HEK293 (cell line): ENCODE results near the gene RELB.

Experiments used
- CTCF ChIA-PET: fragments of 350-600 bp; formaldehyde crosslinking; extraction: SDS; loops from one replicate; lab custom pipeline; 2021; ENCODE audit warnings: antibody characterized with exemption; lab: Yijun Ruan, JAX
- POLR2A ChIA-PET: fragments of 300-600 bp; formaldehyde crosslinking; extraction: SDS; loops from one replicate; lab custom pipeline; 2020; ENCODE audit warnings: antibody characterized with exemption, inconsistent platforms; lab: Yijun Ruan, JAX
- H3K27ac ChIP-seq: fragments of 200-500 bp; sonication (Bioruptor generic); 2 replicates; pipeline ENCODE4 v1.5.1; 2014; ENCODE audit warnings: low read depth, low read length, control low read depth, inconsistent platforms; ENCODE audit errors: extremely low read depth
- H3K36me3 ChIP-seq, 2 experiments: fragments of 200-500 bp in 1 of 2; sonication (Bioruptor generic) in 1 of 2; 1 replicate in 1 of 2; 2 replicates in 1 of 2; pipeline ENCODE4 v1.5.1; 2014 to 2017; ENCODE audit warnings: inconsistent platforms in 2 of 2, low read length in 2 of 2; ENCODE audit not compliant: control insufficient read depth in 2 of 2, insufficient read depth in 1 of 2
- H3K4me1 ChIP-seq: fragments of 200-500 bp; sonication (Bioruptor generic); 2 replicates; pipeline ENCODE4 v1.5.1; 2014; ENCODE audit warnings: mild to moderate bottlenecking, low read length, inconsistent platforms; ENCODE audit not compliant: control insufficient read depth, insufficient read depth
- H3K4me3 ChIP-seq: 2 replicates; pipeline ENCODE4 v1.5.1; 2011; ENCODE audit warnings: low read depth, mild to moderate bottlenecking, control low read depth, low read length, moderate library complexity
- H3K9me3 ChIP-seq: fragments of 200-500 bp; sonication (Bioruptor generic); 2 replicates; pipeline ENCODE4 v1.5.1; 2014; ENCODE audit warnings: low read depth, low read length, inconsistent platforms; ENCODE audit not compliant: control insufficient read depth, insufficient read depth
- BCL11A ChIP-seq: fragments of 450-650 bp; formaldehyde crosslinking; IDR thresholded peaks from 2 replicates; pipeline ENCODE4 v1.5.1; 2016; ENCODE audit warnings: low read depth, missing biosample characterization, missing genetic modification characterization
- EGR2 ChIP-seq: fragments of 450-650 bp; formaldehyde crosslinking; IDR thresholded peaks from 2 replicates; pipeline ENCODE4 v1.5.1; 2016; ENCODE audit warnings: low read depth, missing biosample characterization, missing genetic modification characterization
- GLI4 ChIP-seq: fragments of 450-650 bp; formaldehyde crosslinking; IDR thresholded peaks from 2 replicates; pipeline ENCODE4 v1.5.1; 2016; ENCODE audit warnings: missing biosample characterization, missing genetic modification characterization
- KLF16 ChIP-seq: fragments of 450-650 bp; formaldehyde crosslinking; IDR thresholded peaks from 2 replicates; pipeline ENCODE4 v1.5.1; 2017; ENCODE audit warnings: missing biosample characterization, missing genetic modification characterization
- WT1 ChIP-seq: fragments of 450-650 bp; formaldehyde crosslinking; IDR thresholded peaks from 2 replicates; pipeline ENCODE4 v1.5.1; 2016; ENCODE audit warnings: missing biosample characterization, missing genetic modification characterization
- ZNF121 ChIP-seq: fragments of 450-650 bp; formaldehyde crosslinking; IDR thresholded peaks from 2 replicates; pipeline ENCODE4 v1.5.1; 2016; ENCODE audit warnings: missing biosample characterization, missing genetic modification characterization
- ZNF140 ChIP-seq: fragments of 450-650 bp; formaldehyde crosslinking; IDR thresholded peaks from 2 replicates; pipeline ENCODE4 v1.5.1; 2016; ENCODE audit warnings: missing biosample characterization, missing genetic modification characterization
- ZNF157 ChIP-seq: fragments of 450-650 bp; formaldehyde crosslinking; IDR thresholded peaks from 2 replicates; pipeline ENCODE4 v1.5.1; 2016; ENCODE audit warnings: missing biosample characterization, missing genetic modification characterization
- ZNF223 ChIP-seq: fragments of 450-650 bp; formaldehyde crosslinking; IDR thresholded peaks from 2 replicates; pipeline ENCODE4 v1.5.1; 2016; ENCODE audit warnings: missing biosample characterization, missing genetic modification characterization
- ZNF23 ChIP-seq: fragments of 450-650 bp; formaldehyde crosslinking; IDR thresholded peaks from 2 replicates; pipeline ENCODE4 v1.5.1; 2016; ENCODE audit warnings: missing biosample characterization, missing genetic modification characterization, borderline replicate concordance
- ZNF292 ChIP-seq: fragments of 450-650 bp; formaldehyde crosslinking; IDR thresholded peaks from 2 replicates; pipeline ENCODE4 v1.5.1; 2016; ENCODE audit warnings: low read depth, missing biosample characterization, missing genetic modification characterization, borderline replicate concordance
- ZNF391 ChIP-seq: fragments of 450-650 bp; formaldehyde crosslinking; IDR thresholded peaks from 2 replicates; pipeline ENCODE4 v1.5.1; 2016; ENCODE audit warnings: low read depth, missing biosample characterization, missing genetic modification characterization, borderline replicate concordance
- ZNF560 ChIP-seq: fragments of 450-650 bp; formaldehyde crosslinking; IDR thresholded peaks from 2 replicates; pipeline ENCODE4 v1.5.1; 2017; ENCODE audit warnings: missing biosample characterization, missing genetic modification characterization, borderline replicate concordance
- ZNF626 ChIP-seq: fragments of 450-650 bp; sonication (Bioruptor Pico); formaldehyde crosslinking; IDR thresholded peaks from 2 replicates; pipeline ENCODE4 v1.5.1; 2018; ENCODE audit warnings: missing biosample characterization, missing genetic modification characterization, inconsistent platforms
- ZNF660 ChIP-seq: fragments of 450-650 bp; IDR thresholded peaks from 2 replicates; pipeline ENCODE4 v1.5.1; 2018; ENCODE audit warnings: missing biosample characterization, mild to moderate bottlenecking, missing genetic modification characterization
- ZNF670 ChIP-seq: fragments of 450-650 bp; formaldehyde crosslinking; IDR thresholded peaks from 2 replicates; pipeline ENCODE4 v1.5.1; 2016; ENCODE audit warnings: missing biosample characterization, missing genetic modification characterization, low read depth
- ZNF677 ChIP-seq: fragments of 450-650 bp; IDR thresholded peaks from 2 replicates; pipeline ENCODE4 v1.5.0; 2018; ENCODE audit warnings: missing biosample characterization, mild to moderate bottlenecking, missing genetic modification characterization, moderate library complexity
- ZNF776 ChIP-seq: fragments of 450-650 bp; formaldehyde crosslinking; IDR thresholded peaks from 2 replicates; pipeline ENCODE4 v1.5.0; 2017; ENCODE audit warnings: missing biosample characterization, missing genetic modification characterization, borderline replicate concordance
- TF ChIP-seq, protein P1 (sequence below): fragments of 450-650 bp; formaldehyde crosslinking; IDR thresholded peaks from 2 replicates; pipeline ENCODE4 v1.5.1; 2016; ENCODE audit warnings: missing biosample characterization, missing genetic modification characterization
- TF ChIP-seq, protein P2 (sequence below): sonication (generic); formaldehyde crosslinking; IDR thresholded peaks from 2 replicates; pipeline ENCODE4 v1.8.1; 2022; ENCODE audit warnings: mild to moderate bottlenecking, moderate library complexity, missing genetic modification reagents
- TF ChIP-seq, protein P3 (sequence below): fragments of 450-650 bp; formaldehyde crosslinking; IDR thresholded peaks from 2 replicates; pipeline ENCODE4 v1.5.1; 2016; ENCODE audit warnings: missing biosample characterization, missing genetic modification characterization
- TF ChIP-seq, protein P4 (sequence below): fragments of 450-650 bp; formaldehyde crosslinking; IDR thresholded peaks from 2 replicates; pipeline ENCODE4 v1.5.1; 2016; ENCODE audit warnings: missing biosample characterization, missing genetic modification characterization

Gene RELB

DNA sequence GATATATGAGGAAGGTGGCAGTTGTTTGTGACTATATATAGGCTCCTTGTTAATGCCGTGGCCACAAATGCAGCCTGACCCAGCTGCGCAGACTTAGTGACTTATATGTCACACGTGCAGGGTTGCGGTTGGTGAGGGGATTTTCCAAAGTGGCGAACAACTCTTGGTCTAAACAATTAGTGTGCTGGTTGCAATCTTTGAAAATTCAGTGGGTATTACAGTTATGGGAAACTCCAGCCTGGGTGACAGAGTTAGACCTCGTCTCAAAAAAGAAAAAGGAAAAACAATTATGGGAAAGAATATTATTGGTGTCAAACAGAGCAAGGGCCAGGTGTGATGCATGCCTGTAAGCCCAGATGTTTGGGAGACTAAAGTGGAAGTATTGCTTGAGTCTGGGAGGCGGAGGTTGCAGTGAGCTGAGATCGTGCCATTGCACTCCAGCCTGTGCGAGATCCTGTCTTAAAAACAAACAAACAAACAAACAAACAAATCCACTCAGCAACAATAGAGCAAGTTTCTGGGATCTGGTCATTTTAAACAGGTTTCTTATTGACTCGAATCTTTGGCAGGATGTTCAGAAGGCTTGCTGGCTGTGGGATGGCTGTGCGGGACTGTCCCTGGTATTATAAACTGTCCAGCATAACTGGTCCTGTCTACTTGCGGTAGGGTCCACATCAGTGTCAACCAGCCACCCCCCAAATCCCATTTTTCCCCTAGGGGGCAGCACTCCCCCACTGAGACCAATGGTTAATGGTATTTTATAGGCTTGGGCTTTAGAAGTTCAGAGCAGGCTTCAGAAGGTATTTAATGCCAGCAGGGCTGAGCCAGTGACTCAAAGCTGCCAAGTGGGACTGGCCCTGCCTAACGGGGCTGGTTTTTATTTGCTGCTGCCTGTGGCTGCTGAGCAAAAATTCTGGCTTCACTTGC lies 15.4 kb downstream of the RELB start (continued):
- TF ChIP-seq, protein P1, sequence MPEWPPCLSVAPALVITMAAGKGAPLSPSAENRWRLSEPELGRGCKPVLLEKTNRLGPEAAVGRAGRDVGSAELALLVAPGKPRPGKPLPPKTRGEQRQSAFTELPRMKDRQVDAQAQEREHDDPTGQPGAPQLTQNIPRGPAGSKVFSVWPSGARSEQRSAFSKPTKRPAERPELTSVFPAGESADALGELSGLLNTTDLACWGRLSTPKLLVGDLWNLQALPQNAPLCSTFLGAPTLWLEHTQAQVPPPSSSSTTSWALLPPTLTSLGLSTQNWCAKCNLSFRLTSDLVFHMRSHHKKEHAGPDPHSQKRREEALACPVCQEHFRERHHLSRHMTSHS (tag by site-specific recombination) = no peak
- TF ChIP-seq BCL11A (tag by site-specific recombination) (no peak), ZNF223 (tag by site-specific recombination) (no peak), GLI4 (tag by site-specific recombination) (no peak), ZNF23 (no peak), WT1 (tag by site-specific recombination) (no peak), ZNF560 (tag by site-specific recombination) (no peak), ZNF626 (tag by site-specific recombination) (no peak), ZNF391 (no peak), ZNF140 (tag by site-specific recombination) (no peak), ZNF157 (no peak), KLF16 (tag by site-specific recombination) (no peak), ZNF660 (tag by site-specific recombination) (peak; percentile 85; the same call in 1 of the 2 replicates), ZNF776 (no peak), ZNF670 (no peak), ZNF292 (tag by site-specific recombination) (no peak), EGR2 (tag by site-specific recombination) (no peak)
- TF ChIP-seq, protein P2, sequence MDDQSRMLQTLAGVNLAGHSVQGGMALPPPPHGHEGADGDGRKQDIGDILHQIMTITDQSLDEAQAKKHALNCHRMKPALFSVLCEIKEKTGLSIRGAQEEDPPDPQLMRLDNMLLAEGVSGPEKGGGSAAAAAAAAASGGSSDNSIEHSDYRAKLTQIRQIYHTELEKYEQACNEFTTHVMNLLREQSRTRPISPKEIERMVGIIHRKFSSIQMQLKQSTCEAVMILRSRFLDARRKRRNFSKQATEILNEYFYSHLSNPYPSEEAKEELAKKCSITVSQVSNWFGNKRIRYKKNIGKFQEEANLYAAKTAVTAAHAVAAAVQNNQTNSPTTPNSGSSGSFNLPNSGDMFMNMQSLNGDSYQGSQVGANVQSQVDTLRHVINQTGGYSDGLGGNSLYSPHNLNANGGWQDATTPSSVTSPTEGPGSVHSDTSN = no peak
- TF ChIP-seq, protein P3, sequence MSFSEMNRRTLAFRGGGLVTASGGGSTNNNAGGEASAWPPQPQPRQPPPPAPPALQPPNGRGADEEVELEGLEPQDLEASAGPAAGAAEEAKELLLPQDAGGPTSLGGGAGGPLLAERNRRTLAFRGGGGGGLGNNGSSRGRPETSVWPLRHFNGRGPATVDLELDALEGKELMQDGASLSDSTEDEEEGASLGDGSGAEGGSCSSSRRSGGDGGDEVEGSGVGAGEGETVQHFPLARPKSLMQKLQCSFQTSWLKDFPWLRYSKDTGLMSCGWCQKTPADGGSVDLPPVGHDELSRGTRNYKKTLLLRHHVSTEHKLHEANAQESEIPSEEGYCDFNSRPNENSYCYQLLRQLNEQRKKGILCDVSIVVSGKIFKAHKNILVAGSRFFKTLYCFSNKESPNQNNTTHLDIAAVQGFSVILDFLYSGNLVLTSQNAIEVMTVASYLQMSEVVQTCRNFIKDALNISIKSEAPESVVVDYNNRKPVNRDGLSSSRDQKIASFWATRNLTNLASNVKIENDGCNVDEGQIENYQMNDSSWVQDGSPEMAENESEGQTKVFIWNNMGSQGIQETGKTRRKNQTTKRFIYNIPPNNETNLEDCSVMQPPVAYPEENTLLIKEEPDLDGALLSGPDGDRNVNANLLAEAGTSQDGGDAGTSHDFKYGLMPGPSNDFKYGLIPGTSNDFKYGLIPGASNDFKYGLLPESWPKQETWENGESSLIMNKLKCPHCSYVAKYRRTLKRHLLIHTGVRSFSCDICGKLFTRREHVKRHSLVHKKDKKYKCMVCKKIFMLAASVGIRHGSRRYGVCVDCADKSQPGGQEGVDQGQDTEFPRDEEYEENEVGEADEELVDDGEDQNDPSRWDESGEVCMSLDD (tag by site-specific recombination) = no peak
- TF ChIP-seq, protein P4, sequence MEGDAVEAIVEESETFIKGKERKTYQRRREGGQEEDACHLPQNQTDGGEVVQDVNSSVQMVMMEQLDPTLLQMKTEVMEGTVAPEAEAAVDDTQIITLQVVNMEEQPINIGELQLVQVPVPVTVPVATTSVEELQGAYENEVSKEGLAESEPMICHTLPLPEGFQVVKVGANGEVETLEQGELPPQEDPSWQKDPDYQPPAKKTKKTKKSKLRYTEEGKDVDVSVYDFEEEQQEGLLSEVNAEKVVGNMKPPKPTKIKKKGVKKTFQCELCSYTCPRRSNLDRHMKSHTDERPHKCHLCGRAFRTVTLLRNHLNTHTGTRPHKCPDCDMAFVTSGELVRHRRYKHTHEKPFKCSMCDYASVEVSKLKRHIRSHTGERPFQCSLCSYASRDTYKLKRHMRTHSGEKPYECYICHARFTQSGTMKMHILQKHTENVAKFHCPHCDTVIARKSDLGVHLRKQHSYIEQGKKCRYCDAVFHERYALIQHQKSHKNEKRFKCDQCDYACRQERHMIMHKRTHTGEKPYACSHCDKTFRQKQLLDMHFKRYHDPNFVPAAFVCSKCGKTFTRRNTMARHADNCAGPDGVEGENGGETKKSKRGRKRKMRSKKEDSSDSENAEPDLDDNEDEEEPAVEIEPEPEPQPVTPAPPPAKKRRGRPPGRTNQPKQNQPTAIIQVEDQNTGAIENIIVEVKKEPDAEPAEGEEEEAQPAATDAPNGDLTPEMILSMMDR (tag by site-specific recombination) = peak; percentile 62

DNA sequence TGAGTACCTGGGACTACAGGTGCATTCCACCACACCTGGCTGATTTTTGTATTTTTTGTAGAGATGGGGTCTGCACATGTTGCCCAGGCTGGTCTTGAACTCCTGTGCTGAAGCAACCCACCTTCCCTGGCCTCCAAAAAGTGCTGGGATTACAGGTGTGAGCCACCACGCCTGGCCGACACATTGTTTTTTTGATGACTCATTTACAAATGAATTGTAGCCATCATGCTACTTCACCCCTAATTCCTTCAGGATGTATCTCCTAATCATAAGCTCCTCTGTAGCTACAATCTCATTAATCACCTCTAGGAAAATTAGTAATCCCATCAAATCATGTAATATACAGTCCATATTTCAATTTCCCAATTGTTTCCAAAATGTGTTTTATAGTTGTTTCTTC lies 17.9 kb downstream of the RELB start:
- no peak overlapping the region for H3K27ac ChIP-seq
- no peaks in the 10 kb centered on the region for H3K9me3 ChIP-seq
- ChIA-PET CTCF (interaction anchor here (0.6 to 0.8 kb wide), 3 partner anchors 27 to 146 kb away, joined by 3 to 4 read pairs (median 4); no protein-coding TSS in a partner anchor), POLR2A (interaction anchor here (2.0 kb wide), 1 partner anchor 20 kb away, joined by 7 read pairs; the partner anchor contains the start of gene CLASRP)
- no peak for TF ChIP-seq ZNF677 (tag by site-specific recombination)
- TF ChIP-seq ZNF121 (tag by site-specific recombination) = peak; percentile 84; the same call in 1 of the 2 replicates
- no peaks in the 10 kb centered on the region; the same call in 1 of the 2 replicates for H3K4me1 ChIP-seq
- no peaks in the 10 kb centered on the region; a peak in 1 of 3 replicates for H3K36me3 ChIP-seq
- H3K4me3 ChIP-seq = no peak overlapping the region
